GM21825 (cell line): ENCODE results near the gene SLC2A5.
"Not testable (repeated sequence)": the region's sequence is repeated elsewhere in the genome, so short reads cannot be mapped to it uniquely, and the experiment has no call there.

ENCODE experiments used
- ATAC-seq: cut with Tn5 transposase; IDR thresholded peaks from one replicate; pipeline ENCODE4 v1.9.1; 2021; ENCODE audit warnings: mild to moderate bottlenecking, moderate library complexity; ENCODE audit not compliant: unreplicated experiment

Gene SLC2A5

DNA sequence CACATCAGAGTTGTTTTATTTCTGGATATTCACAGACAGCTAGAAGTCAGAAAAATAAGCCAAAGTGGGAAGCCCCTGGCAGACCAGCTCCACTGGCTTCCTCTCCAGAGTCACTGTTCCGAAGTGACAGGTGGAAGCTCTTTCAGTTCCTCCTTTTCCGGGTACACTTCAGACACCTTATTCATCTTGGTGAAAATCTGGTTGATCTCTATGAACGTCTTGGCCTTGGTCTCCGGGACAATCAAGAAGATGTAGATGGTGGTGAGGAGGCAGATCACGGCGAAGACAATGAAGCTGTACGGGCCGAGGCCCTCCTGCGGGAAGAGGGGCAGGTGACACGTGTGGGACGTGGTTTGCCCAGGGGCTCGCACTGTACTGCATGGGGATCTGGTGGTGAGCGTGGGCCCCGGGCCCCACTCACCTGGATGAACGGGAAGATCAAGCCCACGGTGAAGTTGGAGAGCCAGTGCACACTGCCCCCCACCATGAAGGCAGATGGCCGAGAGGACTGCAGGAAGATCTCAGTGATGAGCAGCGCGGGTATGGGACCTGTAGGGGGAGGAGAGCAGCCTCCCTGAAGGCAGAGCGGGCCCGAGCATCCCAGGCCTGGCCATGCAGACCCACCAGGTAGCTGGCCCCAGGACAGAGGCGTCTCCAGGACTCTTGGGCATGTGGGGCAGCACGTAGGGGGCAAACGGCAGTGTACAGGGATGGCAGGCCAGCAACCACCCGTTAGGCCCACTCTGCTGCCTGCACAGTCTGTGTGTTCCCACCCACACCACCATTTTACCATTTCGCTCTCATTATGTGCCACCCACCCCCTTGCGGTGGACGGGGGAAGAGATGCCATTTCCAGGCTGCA, 31.7 kb downstream of the SLC2A5 start:
- no peak for ATAC-seq

DNA sequence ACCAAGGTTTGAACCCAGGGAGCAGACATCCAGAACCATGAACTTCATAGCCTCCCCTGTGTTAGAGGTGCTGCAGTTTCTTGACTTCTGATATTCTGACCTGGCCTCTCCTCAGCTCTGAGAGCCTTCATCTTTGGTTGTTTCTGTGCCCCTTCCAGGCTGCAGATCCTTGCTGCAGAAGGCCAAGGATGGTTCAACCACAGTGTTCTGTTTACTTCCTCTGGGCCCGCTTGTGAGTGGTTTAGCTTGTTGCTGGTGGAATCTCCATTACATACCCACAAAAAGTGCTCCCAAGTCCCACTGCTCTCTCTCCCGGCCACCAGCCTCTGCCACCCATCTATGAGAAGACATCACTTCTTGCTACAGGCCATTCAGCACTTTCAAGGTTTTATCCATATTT, 34.2 kb downstream of the SLC2A5 start:
- ATAC-seq = no peak

DNA sequence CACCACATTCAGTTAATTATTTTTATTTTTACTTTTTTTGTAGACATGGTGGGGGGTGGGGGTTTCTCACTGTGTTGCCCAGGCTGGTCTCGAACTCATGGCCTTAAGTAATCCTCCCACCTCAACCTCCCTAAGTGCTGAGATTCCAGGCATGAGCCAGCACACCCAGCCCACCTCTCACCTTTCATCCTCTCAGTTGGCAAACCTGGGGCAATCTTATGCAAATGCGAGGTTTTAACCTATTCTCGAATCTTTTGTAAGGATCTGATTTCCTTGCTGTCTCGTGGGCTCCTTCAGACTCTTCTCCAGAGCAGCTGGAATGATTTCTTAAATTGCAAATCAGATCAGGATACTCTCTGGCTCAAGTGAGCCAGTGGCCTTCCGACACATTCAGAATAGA, 36.1 kb downstream of the SLC2A5 start:
- ATAC-seq = no peak

DNA sequence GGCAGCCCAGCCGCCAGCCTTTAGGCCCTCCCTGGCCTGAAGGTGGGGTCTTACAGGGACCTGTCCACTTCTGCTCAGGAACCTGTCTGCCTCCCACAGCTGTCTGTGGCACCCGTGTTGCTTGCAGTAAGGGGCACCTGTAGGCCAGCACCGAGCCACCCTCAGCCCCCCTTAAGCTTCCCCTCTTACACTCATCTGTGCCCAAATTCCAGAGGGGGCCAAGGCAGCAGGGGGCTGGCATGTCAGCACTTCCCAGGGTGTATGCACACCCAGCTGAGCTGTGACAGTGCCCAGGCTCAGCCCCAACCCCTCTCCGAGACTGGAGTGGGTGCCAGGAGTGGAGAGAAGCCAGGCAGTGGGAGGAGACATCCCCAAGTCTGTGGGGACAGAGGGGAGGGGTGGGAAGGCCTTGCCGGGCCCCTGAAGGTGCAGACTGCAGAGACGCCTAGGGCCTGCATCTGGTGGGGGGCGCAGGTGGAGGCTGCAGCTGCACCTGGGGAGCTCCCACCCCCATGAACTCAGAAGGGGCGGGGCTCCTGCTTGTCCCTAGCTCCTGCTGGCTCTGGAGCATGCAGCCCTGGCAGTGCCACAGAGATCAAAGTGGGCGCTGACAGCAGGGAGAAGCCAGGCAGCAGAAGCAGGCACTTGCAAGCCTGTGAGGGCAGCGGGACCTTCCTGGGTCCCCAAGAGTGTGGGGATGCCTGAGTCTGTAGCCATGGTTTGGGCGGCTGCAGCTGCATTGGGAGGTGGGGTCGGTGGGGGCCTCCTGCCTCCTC, 37.8 kb downstream of the SLC2A5 start:
- ATAC-seq = no peak

DNA sequence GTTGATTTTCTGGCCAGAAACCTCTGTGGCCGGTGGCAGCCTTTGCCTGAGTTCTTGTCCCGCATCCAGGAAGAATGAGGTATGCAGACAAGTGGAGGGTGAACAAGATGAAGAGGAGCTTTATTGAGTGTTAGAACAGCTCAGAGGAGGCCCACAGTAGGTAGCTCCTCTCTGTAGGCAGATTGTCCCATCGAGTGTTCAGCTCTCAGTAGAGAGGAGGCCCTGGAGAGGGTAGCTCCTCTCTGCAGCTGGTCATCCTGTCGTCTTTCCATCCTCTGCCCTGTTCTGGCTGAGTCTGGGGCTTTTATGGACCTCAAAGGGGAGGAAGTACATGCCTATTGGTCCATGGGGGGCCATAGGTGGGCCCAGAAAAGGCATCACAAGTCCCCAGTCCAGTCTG, 38.4 kb downstream of the SLC2A5 start:
- not testable (repeated sequence) for ATAC-seq

DNA sequence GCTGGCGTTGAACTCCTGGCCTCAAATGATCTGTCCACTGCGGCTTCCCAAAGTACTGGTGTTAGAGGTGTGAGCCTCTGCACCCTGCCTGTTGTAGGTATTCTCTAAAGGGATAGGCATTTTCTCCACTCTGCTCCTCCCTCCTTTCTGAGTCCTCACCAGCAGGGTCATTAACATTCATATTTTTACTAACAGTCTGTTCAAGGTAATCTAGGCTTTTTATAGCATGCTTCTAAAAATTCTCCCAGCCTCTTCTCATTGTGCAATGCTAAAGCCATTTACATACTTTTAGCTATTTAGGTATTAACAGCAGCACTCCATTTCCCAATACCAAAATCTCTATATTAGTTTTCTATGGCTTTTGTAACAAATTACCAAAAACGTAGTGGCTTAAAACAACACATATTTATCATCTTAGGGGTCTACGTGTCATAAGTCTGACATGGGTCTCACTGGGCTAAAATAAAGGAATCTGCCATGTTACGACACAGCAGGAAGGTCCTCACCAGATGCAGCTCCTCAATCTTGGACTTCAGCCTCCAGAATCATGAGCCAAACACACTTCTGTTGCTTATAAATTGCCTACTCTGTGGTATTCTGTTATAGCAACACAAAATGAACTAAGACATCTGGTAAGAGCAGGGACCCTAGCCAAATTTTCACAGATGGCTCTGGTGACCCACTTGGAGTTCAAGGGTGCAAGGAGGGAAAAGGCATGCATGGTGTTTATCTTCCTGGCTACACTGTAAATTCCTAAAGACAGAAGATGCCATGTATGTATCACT, 40.3 kb downstream of the SLC2A5 start:
- ATAC-seq = no peak

DNA sequence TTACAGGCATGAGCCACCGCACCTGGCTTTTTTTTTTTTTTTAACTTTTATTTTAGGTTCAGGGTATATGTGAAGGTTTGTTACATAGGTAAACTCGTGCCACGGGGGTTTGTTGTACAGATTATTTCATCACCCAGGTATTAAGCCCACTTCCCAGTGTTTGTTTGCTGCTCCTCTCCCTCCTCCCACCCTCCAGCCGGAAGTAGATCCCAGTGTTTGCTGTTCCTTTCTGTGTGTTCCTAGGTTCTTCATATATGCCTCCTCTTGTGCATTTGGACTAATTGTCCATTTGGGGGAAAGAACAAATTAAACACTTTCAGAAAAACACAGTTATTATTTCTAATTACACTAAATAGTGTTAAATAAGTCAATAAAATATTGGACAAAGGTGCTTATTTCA, 42.1 kb downstream of the SLC2A5 start:
- no peak for ATAC-seq

DNA sequence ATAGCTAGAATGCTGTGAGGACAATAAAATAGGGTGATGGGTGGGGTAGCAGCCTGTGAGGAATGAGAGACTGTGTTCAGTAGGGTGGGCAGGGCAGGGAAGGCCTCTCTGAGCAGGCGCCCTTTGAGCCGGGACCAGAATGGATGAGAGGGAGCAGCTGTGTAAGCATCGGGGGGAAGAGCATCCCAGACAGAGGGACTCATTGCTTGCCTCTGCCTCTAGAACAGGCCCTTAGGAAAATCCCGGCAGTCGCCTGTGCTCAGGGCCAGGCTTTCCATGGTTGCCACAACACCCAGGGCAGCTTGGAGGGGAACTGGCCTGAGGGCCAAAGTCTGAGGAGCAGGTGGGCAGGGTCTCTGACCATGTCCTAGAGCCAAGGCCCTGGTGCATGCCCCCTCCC, 44.0 kb downstream of the SLC2A5 start:
- ATAC-seq = no peak

DNA sequence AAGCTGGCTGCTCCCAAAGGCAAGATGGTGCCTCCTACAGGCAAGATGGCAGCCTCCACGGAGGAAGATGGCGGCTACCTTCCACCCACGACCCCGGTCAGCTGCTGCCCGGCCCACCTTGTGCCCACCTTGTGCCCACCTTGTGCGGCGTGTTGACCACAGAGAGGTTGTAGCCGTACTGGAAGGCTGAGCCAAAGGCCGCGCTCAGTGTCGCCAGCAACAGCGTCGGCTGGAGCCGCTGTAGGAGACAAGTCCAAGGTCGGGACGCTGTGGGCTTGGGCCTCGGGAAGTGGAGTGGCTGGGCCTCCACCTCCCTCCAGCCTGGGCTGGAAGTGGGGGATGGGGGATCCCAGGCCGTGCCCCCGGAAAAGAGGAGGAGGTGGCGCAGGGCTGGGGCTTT, 44.6 kb downstream of the SLC2A5 start:
- ATAC-seq = no peak

DNA sequence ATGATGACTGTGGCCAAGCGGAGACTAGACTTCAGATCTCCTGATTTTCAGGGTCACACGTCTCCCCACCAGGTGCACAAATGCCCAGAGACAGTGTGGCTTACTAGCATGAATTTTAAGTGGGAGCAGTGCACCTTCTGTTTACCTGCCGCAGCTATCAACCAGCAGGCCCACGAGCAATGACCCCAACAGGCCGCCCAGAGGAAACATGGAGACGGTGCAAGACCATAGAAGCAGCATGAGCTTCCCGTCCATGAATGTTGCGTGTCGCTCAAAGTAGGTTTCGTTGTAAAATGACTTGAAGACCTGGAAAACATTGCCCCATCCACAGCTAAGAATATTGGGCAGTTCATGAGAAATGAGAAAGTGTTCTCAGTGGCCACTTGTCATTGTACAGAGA, 46.7 kb downstream of the SLC2A5 start:
- ATAC-seq = no peak

DNA sequence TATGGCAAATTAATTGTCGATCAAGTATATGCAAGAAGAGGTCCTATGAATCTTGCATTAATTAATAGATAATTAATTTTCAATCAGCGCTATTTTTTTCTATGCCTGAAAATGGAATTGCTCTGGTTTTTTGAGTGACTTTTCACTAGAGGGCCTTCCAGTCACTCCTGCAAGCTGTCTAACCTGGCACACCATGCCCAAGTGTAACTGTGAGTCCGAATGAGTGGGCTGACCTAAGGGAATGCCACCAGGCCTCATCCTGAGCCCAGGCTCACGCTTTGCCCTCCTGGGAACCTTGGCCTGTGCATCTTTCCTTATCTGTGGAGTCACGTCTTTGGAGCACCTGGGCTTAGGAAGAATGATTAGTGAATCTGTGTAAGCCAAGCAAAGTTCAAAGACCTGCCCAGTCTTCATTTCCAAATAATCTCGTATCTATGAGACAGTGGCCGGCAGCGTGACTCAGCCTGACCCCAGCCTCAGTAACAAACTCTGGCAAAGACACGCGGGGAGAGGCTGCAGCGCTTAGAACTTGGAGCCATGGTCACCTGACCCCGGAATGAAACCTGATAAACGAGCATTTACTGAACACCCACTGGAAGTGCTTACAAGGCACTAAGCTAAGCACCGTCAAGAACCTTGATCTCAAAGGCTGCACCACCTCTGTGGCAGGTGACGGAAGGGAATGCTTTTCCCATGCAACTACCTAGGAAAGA, 47.3 kb downstream of the SLC2A5 start:
- ATAC-seq = not testable (repeated sequence)

DNA sequence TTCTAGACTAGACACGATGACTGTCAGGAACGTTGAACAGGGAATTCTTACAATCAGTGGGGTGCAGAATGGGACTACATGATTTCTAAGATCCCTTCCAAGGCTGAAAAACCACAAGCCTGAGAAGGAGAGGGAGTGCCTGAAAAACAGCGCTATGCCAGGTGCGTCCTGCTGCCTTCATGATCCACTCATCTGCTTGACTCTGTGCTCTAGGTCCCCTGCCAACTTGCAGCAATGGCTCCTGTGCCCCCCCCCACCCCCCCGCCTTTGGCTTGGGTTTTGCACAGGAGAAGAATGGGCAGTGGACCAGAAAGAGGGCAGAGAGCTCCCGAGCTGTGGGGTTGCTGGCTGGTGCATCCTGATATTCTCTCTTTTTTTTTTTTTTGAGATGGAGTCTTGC, 49.1 kb downstream of the SLC2A5 start:
- ATAC-seq = no peak

DNA sequence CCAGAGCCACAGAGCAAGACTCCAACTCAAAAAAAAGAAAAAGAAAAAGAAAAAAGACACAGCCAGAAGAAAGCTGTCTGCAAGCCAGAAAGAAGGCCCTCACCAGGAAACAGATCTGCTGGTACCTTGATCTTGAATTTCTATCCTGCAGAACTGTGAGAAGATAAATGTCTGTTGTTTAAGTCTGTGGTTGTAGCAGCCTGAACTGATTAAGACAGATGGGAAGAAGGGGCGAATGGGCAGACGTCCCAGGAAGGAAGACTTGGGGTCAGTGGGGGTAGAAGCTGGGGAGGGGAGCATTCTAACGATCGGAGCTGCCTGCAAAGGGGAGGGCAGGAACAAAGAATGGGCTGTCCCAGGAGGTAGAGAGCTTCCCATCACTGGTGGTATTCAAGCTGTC, 49.5 kb downstream of the SLC2A5 start:
- ATAC-seq = no peak

DNA sequence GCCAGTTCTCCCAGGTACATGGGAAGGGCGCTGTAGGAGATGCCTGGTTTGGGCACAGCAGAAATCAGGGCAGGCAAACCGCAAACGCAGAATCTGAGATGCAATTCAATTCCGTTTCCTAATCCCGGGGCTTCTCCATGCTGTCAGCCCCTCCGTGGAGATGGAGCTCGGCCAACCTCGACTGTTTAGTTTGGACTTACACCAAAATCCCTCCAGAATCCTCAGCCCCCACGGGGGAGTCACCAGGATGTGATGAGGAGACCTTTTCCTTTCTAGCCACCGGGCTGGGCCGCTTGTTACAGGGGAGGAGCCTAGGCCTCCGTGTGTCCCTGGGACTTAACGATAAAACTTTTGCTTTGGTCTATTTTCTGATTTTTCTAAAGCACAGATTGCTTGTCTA, 51.1 kb downstream of the SLC2A5 start:
- ATAC-seq = no peak

DNA sequence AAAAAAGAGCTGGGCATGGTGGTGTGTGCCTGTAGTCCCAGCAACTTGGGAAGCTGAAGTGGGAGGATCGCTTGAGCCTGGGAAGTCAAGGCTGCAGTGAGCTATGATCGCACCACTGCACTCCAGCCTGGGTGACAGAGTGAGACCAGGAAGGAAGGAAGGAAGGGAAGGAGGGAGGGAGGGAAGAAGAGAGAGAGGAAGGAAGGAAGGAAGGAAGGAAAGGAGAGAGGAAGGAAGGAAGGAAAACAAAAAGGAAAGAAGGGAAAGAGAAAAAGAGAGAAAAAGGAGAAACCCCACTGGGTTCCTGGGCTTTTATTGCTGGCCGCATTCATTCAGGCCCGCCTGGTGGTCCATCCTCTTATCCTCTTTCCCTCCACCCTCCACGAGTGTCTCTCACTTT, 53.0 kb downstream of the SLC2A5 start:
- no peak for ATAC-seq

DNA sequence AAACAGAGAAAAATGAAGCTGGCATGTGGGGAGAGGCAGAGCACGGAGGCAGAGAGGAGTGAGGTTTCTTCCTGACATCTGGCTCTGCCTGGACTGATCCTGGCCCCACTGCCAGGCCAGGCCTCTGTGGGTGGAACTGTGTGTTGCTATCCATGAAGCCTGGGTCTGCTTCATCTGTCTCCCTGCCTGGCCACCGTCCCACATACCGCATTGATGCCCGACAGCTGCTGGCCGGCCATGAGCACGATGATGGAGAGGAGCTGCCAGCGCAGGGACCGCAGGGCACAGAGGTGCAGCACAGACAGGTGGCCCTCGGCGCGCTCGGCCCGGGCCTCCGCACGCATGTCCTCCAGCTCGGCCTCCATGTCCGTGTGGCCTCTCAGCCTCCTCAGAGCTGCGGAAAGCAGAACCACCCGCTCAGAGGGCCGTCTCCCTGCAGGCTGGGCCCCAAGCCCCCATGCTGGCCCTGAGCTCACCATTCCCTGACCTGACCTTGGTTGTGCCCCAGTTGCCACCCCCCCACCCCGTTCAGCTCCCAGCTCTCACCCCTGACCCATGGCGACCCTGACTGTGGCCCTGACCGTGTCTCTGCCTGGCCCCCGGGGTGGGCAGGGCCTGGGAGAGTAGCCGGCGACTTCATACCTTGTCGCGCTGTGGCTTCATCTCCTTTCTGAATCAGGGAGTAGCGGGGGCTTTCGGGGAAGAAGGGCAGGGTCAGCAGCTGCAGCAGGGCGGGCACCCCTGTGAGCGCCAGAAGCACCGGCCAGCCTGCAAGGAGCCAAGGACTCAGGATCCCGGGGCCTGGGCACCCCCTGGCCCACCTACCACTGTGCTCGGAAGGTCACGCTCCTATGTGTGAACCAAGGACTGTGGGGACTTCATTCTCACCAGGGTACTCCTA, 54.7 kb downstream of the SLC2A5 start:
- no peak for ATAC-seq

DNA sequence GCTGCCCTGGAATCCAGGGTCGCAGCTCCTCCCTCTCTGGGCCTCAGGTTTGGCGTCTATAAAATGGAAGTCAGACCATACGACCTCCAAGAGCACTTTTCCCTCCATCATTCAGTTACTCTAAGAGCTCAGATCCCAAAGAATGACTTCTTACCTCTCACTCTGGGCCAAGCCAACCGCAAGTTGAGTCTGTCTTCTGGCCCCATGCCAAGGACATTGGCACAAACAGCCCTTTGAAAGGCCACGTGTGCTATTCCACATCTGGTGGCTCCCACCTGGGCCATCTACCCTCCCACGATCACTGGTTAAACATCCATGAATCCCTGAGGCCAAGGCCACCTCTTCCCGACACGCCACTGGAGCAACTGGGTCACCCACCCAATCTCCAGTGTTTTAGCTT, 55.6 kb downstream of the SLC2A5 start:
- no peak for ATAC-seq

DNA sequence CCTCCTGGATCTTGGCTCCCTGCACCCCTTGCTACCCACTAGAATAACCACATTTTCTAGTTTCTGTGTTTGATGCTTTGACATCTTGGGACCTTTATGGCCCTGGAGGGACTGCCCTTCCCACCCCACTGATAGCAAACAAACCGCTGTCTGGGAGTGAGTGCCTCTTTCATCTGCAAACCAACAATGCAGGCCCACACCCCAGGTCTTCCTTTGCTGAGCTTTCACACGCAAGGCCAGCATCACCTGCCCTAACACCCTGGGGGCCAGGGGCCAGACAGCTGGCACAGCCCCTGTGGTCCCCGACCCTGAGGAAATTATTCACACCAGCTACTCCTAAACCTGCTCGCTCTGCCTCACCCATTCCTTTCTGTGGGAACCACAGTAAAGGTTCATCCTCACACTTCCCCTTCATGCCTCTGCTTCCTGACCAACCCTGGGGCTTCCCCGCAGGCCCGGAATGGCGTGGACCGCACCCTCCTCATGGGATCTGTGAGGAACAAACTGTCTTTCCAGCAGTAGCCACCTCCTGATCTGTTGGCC, 58.6 kb downstream of the SLC2A5 start:
- ATAC-seq = no peak
